OCI-LY1 (cell line): ENCODE measurements around the gene ACTL8.

Experiments used
- EZH2 ChIP-seq: fragments of 200-600 bp; sonication (generic), shearing (Covaris generic); IDR thresholded peaks from 2 replicates; pipeline ENCODE4 v1.8.0; 2017; ENCODE audit warnings: borderline replicate concordance, mixed run types, mild to moderate bottlenecking, antibody characterized with exemption, low read length, moderate library complexity, mixed read lengths
- TF ChIP-seq, protein P1 (sequence below): fragments of 200-600 bp; sonication (generic), shearing (Covaris generic); IDR thresholded peaks from 2 replicates; pipeline ENCODE4 v1.5.1; 2017; ENCODE audit warnings: mild to moderate bottlenecking, antibody characterized with exemption, low read length, moderate library complexity, mixed read lengths

DNA sequence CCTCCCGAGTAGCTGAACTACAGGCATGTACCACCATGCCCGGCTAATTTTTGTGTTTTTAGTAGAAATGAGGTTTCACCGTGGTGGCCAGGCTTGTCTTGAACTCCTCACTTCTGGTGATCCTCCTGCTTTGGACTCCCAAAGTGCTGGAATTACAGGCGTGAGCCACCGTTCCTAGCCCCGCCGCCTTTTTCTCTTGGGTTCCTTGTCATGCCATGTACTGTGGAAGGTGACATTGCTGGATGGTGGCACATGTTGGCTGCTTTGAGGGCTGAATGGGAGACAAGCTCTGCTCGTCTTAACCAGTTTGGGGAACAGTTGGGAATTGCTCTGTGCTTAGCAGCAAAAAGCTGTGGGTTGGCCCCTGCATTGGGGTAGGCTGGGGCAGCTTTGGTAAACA, 22.7 kb downstream of the ACTL8 start:
- TF ChIP-seq, protein P1, sequence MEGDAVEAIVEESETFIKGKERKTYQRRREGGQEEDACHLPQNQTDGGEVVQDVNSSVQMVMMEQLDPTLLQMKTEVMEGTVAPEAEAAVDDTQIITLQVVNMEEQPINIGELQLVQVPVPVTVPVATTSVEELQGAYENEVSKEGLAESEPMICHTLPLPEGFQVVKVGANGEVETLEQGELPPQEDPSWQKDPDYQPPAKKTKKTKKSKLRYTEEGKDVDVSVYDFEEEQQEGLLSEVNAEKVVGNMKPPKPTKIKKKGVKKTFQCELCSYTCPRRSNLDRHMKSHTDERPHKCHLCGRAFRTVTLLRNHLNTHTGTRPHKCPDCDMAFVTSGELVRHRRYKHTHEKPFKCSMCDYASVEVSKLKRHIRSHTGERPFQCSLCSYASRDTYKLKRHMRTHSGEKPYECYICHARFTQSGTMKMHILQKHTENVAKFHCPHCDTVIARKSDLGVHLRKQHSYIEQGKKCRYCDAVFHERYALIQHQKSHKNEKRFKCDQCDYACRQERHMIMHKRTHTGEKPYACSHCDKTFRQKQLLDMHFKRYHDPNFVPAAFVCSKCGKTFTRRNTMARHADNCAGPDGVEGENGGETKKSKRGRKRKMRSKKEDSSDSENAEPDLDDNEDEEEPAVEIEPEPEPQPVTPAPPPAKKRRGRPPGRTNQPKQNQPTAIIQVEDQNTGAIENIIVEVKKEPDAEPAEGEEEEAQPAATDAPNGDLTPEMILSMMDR: no peak
- no peak for TF ChIP-seq EZH2
